ENCODE results near the gene MARK4.
"Not testable (repeated sequence)": the region's sequence is repeated elsewhere in the genome, so short reads cannot be mapped to it uniquely, and the experiment has no call there.

Gene MARK4

GRCh38 chr19:45307361-45307760 is 56.3 kb downstream of the MARK4 start:
- Histone ChIP-seq H3K36me3 (ENCODE audit: control insufficient read depth in 4 of 4, insufficient read depth in 4 of 4, low read length in 3 of 4) (peaks cover 0 to 2% (median 0%) of the 10 kb centered on the region in 4 experiments), H3K4me3 (ENCODE audit: control insufficient read depth in 1 of 7, extremely low read depth in 1 of 7, insufficient read depth in 4 of 7, low read depth in 2 of 7, low read length in 6 of 7) (no peak overlapping the region), H3K27me3 (replicated peaks in 2 of 5; ENCODE audit: control insufficient read depth in 4 of 5, insufficient read depth in 5 of 5, low read length in 4 of 5) (peaks cover 0 to 2% (median 0%) of the 10 kb centered on the region in 5 experiments), H3K27ac (ENCODE audit: insufficient read depth in 1 of 2, low read depth in 1 of 2, low read length in 2 of 2, poor library complexity in 1 of 2, severe bottlenecking in 2 of 2) (no peak overlapping the region), H3K9me3 (ENCODE audit: control extremely low read depth in 1 of 5, control insufficient read depth in 4 of 5, insufficient read depth in 2 of 5, low read depth in 1 of 5, low read length in 4 of 5) (no peaks in the 10 kb centered on the region), H3K4me1 (ENCODE audit: control extremely low read depth in 1 of 4, control insufficient read depth in 4 of 4, insufficient read depth in 4 of 4, low read length in 3 of 4) (peaks cover 0 to 3% (median 3%) of the 10 kb centered on the region in 4 experiments)
- 89% methylated on average over 19 of the region's 19 CpGs for WGBS (ENCODE audit: insufficient coverage)
- no peak for DNase-seq
- CTCF ChIA-PET: no interaction called here
- POLR2A ChIA-PET: no interaction called here

DNA sequence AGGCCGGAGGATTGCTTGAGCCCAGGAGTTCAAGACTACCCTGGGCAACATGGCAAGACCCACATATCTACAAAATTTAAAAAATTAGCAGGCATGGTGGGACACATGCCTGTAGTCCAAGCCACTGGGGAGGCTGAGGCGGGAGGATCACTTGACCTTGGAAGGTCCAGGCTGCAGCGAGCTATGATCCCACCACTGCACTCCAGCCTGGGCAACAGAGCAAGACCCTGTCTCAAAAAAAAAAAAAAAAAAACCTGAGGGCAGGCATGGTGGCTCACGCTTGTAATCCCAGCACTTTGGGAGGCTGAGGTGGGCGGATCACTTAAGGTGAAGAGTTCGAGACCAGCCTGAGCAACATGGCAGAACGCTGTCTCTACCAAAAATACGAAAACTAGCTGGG is 58.3 kb downstream of the MARK4 start:
- H3K27ac ChIP-seq (ENCODE audit: insufficient read depth in 1 of 2, low read depth in 1 of 2, low read length in 2 of 2, poor library complexity in 1 of 2, severe bottlenecking in 2 of 2); H3K36me3 ChIP-seq (ENCODE audit: control insufficient read depth in 4 of 4, insufficient read depth in 4 of 4, low read length in 3 of 4); H3K4me1 ChIP-seq (ENCODE audit: control extremely low read depth in 1 of 4, control insufficient read depth in 4 of 4, insufficient read depth in 4 of 4, low read length in 3 of 4); DNase-seq; H3K4me3 ChIP-seq (ENCODE audit: control insufficient read depth in 1 of 7, extremely low read depth in 1 of 7, insufficient read depth in 4 of 7, low read depth in 2 of 7, low read length in 6 of 7); H3K27me3 ChIP-seq (replicated peaks in 2 of 5; ENCODE audit: control insufficient read depth in 4 of 5, insufficient read depth in 5 of 5, low read length in 4 of 5); H3K9me3 ChIP-seq (ENCODE audit: control extremely low read depth in 1 of 5, control insufficient read depth in 4 of 5, insufficient read depth in 2 of 5, low read depth in 1 of 5, low read length in 4 of 5): not testable (repeated sequence)
- WGBS (ENCODE audit: insufficient coverage): 95% methylated on average over 5 of the region's 8 CpGs
- ChIA-PET POLR2A (interaction anchor here (0.6 kb wide), 1 partner anchor 10 kb away, joined by 5 read pairs; no protein-coding TSS in a partner anchor), CTCF (interaction anchor here (0.6 to 1.4 kb wide), 2 partner anchors 29 to 243 kb away, joined by 3 read pairs; no protein-coding TSS in a partner anchor)

DNA sequence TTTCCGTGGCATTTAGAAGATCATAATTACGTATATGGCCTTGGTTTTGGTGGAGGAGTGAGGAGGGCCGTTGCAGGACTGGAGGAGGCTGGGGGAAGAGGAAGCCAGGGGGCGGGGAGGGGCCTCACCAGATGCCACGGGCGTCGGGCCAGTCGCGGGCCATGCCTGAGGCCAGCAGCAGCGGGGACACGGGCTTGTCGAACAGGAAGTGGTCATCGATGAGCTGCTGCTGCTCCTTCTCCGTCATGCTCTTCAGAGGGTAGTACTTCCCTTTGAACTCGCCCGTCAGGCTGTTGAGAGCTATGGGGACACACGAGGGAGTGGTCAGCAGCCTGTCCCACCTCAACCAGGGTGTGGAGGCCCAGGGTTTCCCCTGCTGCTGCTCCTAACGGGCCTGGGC is 60.5 kb downstream of the MARK4 start:
- CTCF ChIA-PET: interaction anchor here (1.0 kb wide), 1 partner anchor 22 kb away, joined by 4 read pairs; no protein-coding TSS in a partner anchor
- POLR2A ChIA-PET: no interaction called here

GRCh38 chr19:45312285-45312684 is 61.2 kb downstream of the MARK4 start:
- CTCF ChIA-PET: interaction anchor here (1.0 kb wide), 1 partner anchor 21 kb away, joined by 4 read pairs; no protein-coding TSS in a partner anchor
- H3K4me1 ChIP-seq (ENCODE audit: control extremely low read depth in 1 of 4, control insufficient read depth in 4 of 4, insufficient read depth in 4 of 4, low read length in 3 of 4); H3K27ac ChIP-seq (ENCODE audit: insufficient read depth in 1 of 2, low read depth in 1 of 2, low read length in 2 of 2, poor library complexity in 1 of 2, severe bottlenecking in 2 of 2); H3K36me3 ChIP-seq (ENCODE audit: control insufficient read depth in 4 of 4, insufficient read depth in 4 of 4, low read length in 3 of 4); H3K4me3 ChIP-seq (ENCODE audit: control insufficient read depth in 1 of 7, extremely low read depth in 1 of 7, insufficient read depth in 4 of 7, low read depth in 2 of 7, low read length in 6 of 7); H3K9me3 ChIP-seq (ENCODE audit: control extremely low read depth in 1 of 5, control insufficient read depth in 4 of 5, insufficient read depth in 2 of 5, low read depth in 1 of 5, low read length in 4 of 5); POLR2A ChIA-PET; DNase-seq: not testable (repeated sequence)
- 100% methylated on average over 10 of the region's 14 CpGs for WGBS (ENCODE audit: insufficient coverage)
- peaks cover 0 to 19% (median 0%) of the 10 kb centered on the region in 5 experiments for H3K27me3 ChIP-seq (replicated peaks in 2 of 5; ENCODE audit: control insufficient read depth in 4 of 5, insufficient read depth in 5 of 5, low read length in 4 of 5)

More for the DNA sequence above, 60.5 kb downstream of the MARK4 start:
- Histone ChIP-seq H3K9me3 (ENCODE audit: control extremely low read depth in 1 of 5, control insufficient read depth in 4 of 5, insufficient read depth in 2 of 5, low read depth in 1 of 5, low read length in 4 of 5) (no peaks in the 10 kb centered on the region), H3K27me3 (replicated peaks in 2 of 5; ENCODE audit: control insufficient read depth in 4 of 5, insufficient read depth in 5 of 5, low read length in 4 of 5) (peaks cover 0 to 18% (median 0%) of the 10 kb centered on the region in 5 experiments), H3K4me3 (ENCODE audit: control insufficient read depth in 1 of 7, extremely low read depth in 1 of 7, insufficient read depth in 4 of 7, low read depth in 2 of 7, low read length in 6 of 7) (no peak overlapping the region), H3K27ac (ENCODE audit: insufficient read depth in 1 of 2, low read depth in 1 of 2, low read length in 2 of 2, poor library complexity in 1 of 2, severe bottlenecking in 2 of 2) (no peak overlapping the region), H3K4me1 (ENCODE audit: control extremely low read depth in 1 of 4, control insufficient read depth in 4 of 4, insufficient read depth in 4 of 4, low read length in 3 of 4) (peaks cover 0 to 3% (median 3%) of the 10 kb centered on the region in 4 experiments), H3K36me3 (ENCODE audit: control insufficient read depth in 4 of 4, insufficient read depth in 4 of 4, low read length in 3 of 4) (no peaks in the 10 kb centered on the region)
- peak in 2 of 3 donors; percentile 46 to 61 for DNase-seq
- WGBS (ENCODE audit: insufficient coverage): 25% methylated on average over 18 of the region's 18 CpGs

DNA sequence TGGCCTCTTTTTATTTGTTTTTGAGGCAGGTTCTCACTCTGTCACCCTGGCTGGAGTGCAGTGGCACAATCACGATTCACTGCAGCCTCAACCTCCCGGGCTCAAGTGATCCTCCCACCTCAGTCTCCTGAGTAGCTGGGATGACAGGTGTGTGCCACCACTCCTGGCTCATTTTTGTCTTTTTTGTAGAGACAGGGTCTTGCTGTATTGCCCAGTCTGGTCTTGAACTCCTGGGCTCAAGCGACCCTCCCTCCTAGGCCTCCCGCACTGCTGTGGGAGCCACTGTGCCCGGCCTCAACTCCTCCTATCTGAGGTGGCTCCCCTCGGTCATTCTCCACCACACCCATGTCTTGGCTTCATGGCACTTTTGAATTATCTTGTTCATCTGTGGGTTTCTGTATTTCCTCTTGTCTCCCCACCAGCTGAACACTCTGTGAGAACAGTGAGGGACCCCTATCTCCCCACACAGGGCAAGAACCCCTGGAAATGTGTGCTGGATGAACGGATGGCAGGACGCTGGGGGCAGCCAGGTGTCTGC is 63.7 kb downstream of the MARK4 start:
- DNase-seq: peak in 1 of 3 donors; percentile 24
- no peaks in the 10 kb centered on the region for H3K9me3 ChIP-seq (ENCODE audit: control extremely low read depth in 1 of 5, control insufficient read depth in 4 of 5, insufficient read depth in 2 of 5, low read depth in 1 of 5, low read length in 4 of 5)
- no peak overlapping the region for H3K27ac ChIP-seq (ENCODE audit: insufficient read depth in 1 of 2, low read depth in 1 of 2, low read length in 2 of 2, poor library complexity in 1 of 2, severe bottlenecking in 2 of 2)
- WGBS (ENCODE audit: insufficient coverage): 76% methylated on average over 7 of the region's 8 CpGs
- POLR2A ChIA-PET: interaction anchor here (1.5 kb wide), 1 partner anchor 12 kb away, joined by 3 read pairs; no protein-coding TSS in a partner anchor
- H3K4me3 ChIP-seq (ENCODE audit: control insufficient read depth in 1 of 7, extremely low read depth in 1 of 7, insufficient read depth in 4 of 7, low read depth in 2 of 7, low read length in 6 of 7): no peak overlapping the region
- no peaks in the 10 kb centered on the region for H3K36me3 ChIP-seq (ENCODE audit: control insufficient read depth in 4 of 4, insufficient read depth in 4 of 4, low read length in 3 of 4)
- CTCF ChIA-PET: interaction anchor here (1.3 kb wide), 1 partner anchor 22 kb away, joined by 3 read pairs; no protein-coding TSS in a partner anchor
- H3K27me3 ChIP-seq (replicated peaks in 2 of 5; ENCODE audit: control insufficient read depth in 4 of 5, insufficient read depth in 5 of 5, low read length in 4 of 5): peaks cover 0 to 27% (median 0%) of the 10 kb centered on the region in 5 experiments
- peaks cover 0 to 3% (median 3%) of the 10 kb centered on the region in 4 experiments for H3K4me1 ChIP-seq (ENCODE audit: control extremely low read depth in 1 of 4, control insufficient read depth in 4 of 4, insufficient read depth in 4 of 4, low read length in 3 of 4)

DNA sequence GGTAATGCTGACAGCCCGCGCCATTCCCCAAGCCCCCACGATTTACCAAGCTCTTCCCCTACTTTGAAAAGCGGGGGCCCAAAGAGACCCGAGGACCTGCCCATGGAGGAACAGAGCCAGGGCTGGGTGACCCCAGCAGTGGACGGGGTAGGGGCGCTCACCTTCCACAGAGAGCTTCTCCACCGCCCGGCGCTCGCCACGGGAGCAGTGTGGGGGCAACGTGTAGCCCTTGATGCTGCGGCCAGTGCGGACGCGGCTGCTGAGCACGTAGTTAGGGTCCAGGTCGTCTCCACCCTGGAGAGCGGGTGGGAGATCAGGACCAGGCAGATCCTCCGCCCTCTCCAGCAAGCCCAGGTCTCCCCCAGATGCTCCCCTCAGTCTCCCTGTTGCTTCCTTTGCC is 64.2 kb downstream of the MARK4 start:
- Histone ChIP-seq H3K27me3 (replicated peaks in 2 of 5; ENCODE audit: control insufficient read depth in 4 of 5, insufficient read depth in 5 of 5, low read length in 4 of 5) (peaks cover 0 to 27% (median 0%) of the 10 kb centered on the region in 5 experiments), H3K4me1 (ENCODE audit: control extremely low read depth in 1 of 4, control insufficient read depth in 4 of 4, insufficient read depth in 4 of 4, low read length in 3 of 4) (peaks cover 0 to 3% (median 3%) of the 10 kb centered on the region in 4 experiments), H3K36me3 (ENCODE audit: control insufficient read depth in 4 of 4, insufficient read depth in 4 of 4, low read length in 3 of 4) (no peaks in the 10 kb centered on the region), H3K27ac (ENCODE audit: insufficient read depth in 1 of 2, low read depth in 1 of 2, low read length in 2 of 2, poor library complexity in 1 of 2, severe bottlenecking in 2 of 2) (no peak overlapping the region), H3K4me3 (ENCODE audit: control insufficient read depth in 1 of 7, extremely low read depth in 1 of 7, insufficient read depth in 4 of 7, low read depth in 2 of 7, low read length in 6 of 7) (no peak overlapping the region), H3K9me3 (ENCODE audit: control extremely low read depth in 1 of 5, control insufficient read depth in 4 of 5, insufficient read depth in 2 of 5, low read depth in 1 of 5, low read length in 4 of 5) (no peaks in the 10 kb centered on the region)
- CTCF ChIA-PET: interaction anchor here (1.3 kb wide), 1 partner anchor 22 kb away, joined by 3 read pairs; no protein-coding TSS in a partner anchor
- 67% methylated on average over 20 of the region's 21 CpGs for WGBS (ENCODE audit: insufficient coverage)
- no peak for DNase-seq
- POLR2A ChIA-PET: interaction anchor here (1.5 kb wide), 1 partner anchor 13 kb away, joined by 3 read pairs; no protein-coding TSS in a partner anchor
